ENCODE results near the gene OR5D18.

DNA sequence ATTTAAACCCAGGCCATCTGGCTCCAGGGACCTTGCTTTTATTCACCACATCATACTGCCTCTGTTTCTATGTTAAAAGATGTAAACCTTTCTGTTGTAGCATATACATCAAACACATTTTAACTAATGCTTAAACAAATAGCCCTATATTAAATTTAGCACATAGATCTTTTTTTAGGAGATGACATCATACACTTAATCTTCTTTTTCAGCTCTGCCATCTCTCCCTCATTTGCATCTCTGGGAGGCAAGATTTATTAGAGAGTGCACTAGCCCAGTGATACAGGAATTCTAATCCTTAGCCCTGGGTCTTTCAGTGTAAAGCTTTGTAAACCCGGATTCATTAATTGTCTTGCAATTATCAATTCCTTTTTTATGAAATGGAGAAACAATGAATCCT is 32.7 kb downstream of the OR5D18 start:
- TF ChIP-seq, protein P1, sequence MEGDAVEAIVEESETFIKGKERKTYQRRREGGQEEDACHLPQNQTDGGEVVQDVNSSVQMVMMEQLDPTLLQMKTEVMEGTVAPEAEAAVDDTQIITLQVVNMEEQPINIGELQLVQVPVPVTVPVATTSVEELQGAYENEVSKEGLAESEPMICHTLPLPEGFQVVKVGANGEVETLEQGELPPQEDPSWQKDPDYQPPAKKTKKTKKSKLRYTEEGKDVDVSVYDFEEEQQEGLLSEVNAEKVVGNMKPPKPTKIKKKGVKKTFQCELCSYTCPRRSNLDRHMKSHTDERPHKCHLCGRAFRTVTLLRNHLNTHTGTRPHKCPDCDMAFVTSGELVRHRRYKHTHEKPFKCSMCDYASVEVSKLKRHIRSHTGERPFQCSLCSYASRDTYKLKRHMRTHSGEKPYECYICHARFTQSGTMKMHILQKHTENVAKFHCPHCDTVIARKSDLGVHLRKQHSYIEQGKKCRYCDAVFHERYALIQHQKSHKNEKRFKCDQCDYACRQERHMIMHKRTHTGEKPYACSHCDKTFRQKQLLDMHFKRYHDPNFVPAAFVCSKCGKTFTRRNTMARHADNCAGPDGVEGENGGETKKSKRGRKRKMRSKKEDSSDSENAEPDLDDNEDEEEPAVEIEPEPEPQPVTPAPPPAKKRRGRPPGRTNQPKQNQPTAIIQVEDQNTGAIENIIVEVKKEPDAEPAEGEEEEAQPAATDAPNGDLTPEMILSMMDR (conservative IDR thresholded peaks at IDR 0.05; ENCODE audit: low read depth in 2 of 2) = no peak
- TF ChIP-seq POLR2AphosphoS5 (IDR thresholded peaks at IDR 0.05; ENCODE audit: low read depth) (no peak), EZH2 (IDR thresholded peaks at IDR 0.05; ENCODE audit: low read depth, unreplicated experiment) (no peak)

Data from GM23338 (cell line).